ENCODE measurements around the gene USP28.

DNA sequence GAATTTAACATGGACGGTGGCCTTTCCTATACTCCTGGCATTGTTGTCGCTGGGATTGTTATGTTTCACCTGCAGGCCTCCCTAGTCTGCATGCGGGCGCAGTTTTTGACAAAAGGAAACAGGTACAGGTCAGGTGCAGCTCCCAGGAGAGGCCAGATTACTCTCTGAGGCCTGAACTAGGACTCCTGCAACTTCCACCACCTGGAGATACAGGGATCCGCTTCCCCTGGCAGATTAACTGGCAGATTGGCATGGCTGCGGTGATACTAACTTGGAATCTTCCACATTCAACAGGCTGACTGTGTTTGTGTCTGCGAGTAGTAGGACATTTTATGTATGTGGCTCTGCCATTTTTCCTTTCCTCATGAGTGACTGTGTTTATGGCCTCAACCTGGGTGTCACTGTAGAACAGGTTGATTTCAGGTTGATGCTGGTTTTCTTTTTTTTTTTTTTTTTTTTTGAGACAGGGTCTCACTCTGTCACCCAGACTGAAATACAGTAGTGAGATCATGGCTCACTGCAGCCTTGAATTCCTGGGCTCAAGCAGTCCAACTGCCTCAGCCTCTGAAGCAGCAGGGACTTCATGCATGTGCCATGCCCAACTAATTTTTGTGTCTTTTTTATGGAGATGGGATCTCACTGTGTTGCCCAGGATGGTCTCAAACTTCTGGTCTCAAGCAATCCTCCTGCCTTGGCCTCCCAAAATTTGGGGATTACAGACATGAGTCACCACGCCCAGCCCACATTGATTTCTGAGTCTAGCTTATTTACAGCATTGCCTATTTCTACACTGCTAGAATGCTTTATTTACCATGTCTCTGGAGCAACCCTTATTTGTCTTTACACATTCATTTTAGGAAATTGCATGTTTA lies 1.7 kb upstream of the USP28 start:
- TF ChIP-seq, protein P1, sequence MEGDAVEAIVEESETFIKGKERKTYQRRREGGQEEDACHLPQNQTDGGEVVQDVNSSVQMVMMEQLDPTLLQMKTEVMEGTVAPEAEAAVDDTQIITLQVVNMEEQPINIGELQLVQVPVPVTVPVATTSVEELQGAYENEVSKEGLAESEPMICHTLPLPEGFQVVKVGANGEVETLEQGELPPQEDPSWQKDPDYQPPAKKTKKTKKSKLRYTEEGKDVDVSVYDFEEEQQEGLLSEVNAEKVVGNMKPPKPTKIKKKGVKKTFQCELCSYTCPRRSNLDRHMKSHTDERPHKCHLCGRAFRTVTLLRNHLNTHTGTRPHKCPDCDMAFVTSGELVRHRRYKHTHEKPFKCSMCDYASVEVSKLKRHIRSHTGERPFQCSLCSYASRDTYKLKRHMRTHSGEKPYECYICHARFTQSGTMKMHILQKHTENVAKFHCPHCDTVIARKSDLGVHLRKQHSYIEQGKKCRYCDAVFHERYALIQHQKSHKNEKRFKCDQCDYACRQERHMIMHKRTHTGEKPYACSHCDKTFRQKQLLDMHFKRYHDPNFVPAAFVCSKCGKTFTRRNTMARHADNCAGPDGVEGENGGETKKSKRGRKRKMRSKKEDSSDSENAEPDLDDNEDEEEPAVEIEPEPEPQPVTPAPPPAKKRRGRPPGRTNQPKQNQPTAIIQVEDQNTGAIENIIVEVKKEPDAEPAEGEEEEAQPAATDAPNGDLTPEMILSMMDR (tag by site-specific recombination; IDR thresholded peaks at IDR 0.05) = no peak
- no peak for TF ChIP-seq ZNF654 (tag by site-specific recombination; IDR thresholded peaks at IDR 0.05; ENCODE audit: low read depth)
- no peak for TF ChIP-seq SETDB1 (IDR thresholded peaks at IDR 0.05; ENCODE audit: insufficient read length, low read length)
- no peak for TF ChIP-seq REPIN1 (tag by site-specific recombination; IDR thresholded peaks at IDR 0.05; ENCODE audit: low read depth)
- TF ChIP-seq ZNF670 (tag by site-specific recombination; IDR thresholded peaks at IDR 0.05; ENCODE audit: low read depth) = no peak
